Heart left ventricle (tissue), 16 donors: Measurements from ENCODE around the gene PYGM. TPM values are rescaled to one million over a fixed set of nuclear protein-coding genes. Genes with fewer than 3 reads are reported as not detected.

Source experiments
- ATAC-seq, 4 donors: fragments of 200-7000 bp; cut with Tn5 transposase; one replicate each; pipeline ENCODE4 v1.9.1; 2020 to 2022; ENCODE audit warnings: moderate library complexity in 4 of 4, mild to moderate bottlenecking in 3 of 4, moderate number of reproducible peaks in 1 of 4
- DNase-seq, 5 donors: peaks; one replicate each; pipeline ENCODE4 v3.0.0-alpha.2; 2020
- H3K27ac ChIP-seq, 12 donors: fragments of 200-600 bp; sonication (generic) in 4 of 12; one replicate each; pipeline versions ENCODE4 v1.5.0 to v1.8.0; 2016 to 2022; ENCODE audit warnings: mild to moderate bottlenecking in 2 of 12
- H3K27me3 ChIP-seq, 9 donors: fragments of 200-600 bp; sonication (generic) in 2 of 9; one replicate each; pipeline versions ENCODE4 v1.5.1 to v1.8.0; 2016 to 2022; ENCODE audit warnings: mild to moderate bottlenecking in 3 of 9
- H3K36me3 ChIP-seq, 9 donors: fragments of 200-600 bp; sonication (generic) in 2 of 9; one replicate each; pipeline versions ENCODE4 v1.5.0 to v1.8.0; 2018 to 2022; ENCODE audit warnings: mild to moderate bottlenecking in 2 of 9
- H3K4me1 ChIP-seq, 12 donors: fragments of 200-600 bp; sonication (generic) in 4 of 12; one replicate each; pipeline versions ENCODE4 v1.5.0 to v1.8.0; 2016 to 2022; ENCODE audit warnings: mild to moderate bottlenecking in 3 of 12
- H3K4me3 ChIP-seq, 12 donors: fragments of 200-600 bp; sonication (generic) in 4 of 12; one replicate each; pipeline versions ENCODE4 v1.5.0 to v1.8.0; 2017 to 2022; ENCODE audit warnings: mild to moderate bottlenecking in 9 of 12, moderate library complexity in 4 of 12
- H3K9me3 ChIP-seq, 12 donors: fragments of 200-600 bp; sonication (generic) in 4 of 12; one replicate each; pipeline versions ENCODE4 v1.5.0 to v1.8.0; 2016 to 2022; ENCODE audit warnings: mild to moderate bottlenecking in 1 of 12
- POLR2A ChIP-seq, 2 donors: fragments of 450-650 bp; IDR thresholded peaks; one replicate each; pipeline ENCODE4 v1.6.1; 2017; ENCODE audit warnings: antibody characterized with exemption in 2 of 2, mild to moderate bottlenecking in 2 of 2, moderate library complexity in 2 of 2
- WGBS, 4 donors: extraction: QIAGEN DNeasy Blood & Tissue Kit in 2 of 4; methylation state at CpG; one replicate each; pipeline versions ENCODE4 v1.1.5 to v1.1.7; 2013 to 2018; 5-methylcytosine and 5-hydroxymethylcytosine counted together
- intact Hi-C, 10 donors: fragments of 100-400 bp; cut with DNase I; formaldehyde crosslinking; loops; one replicate each; pipeline versions ENCODE4 v1.11.1 to v1.14.2; 2022
- polyA plus RNA-seq, 2 donors: library from polyadenylated mRNA; stranded (reverse); fragments of 200-250 nt; gene quantifications; one replicate each; pipeline ENCODE4 v1.2.3, GENCODE V29; 2013
- total RNA-seq, 9 donors: library from RNA; depleted of rRNA in 2 of 9; stranded (reverse); fragments of >200 nt in 2 of 9; fragmentation: NEBNext Ultra II Directional in 3 of 9; extraction: Animal tissue kit (Norgen Biotek cat#: 25700) in 3 of 9; gene quantifications; one replicate each; pipeline versions ENCODE4 v1.1.0 to v1.2.4, GENCODE V29; 2016 to 2023
- TF ChIP-seq, protein P1 (sequence below), 12 donors: fragments of 200-600 bp; sonication (generic) in 4 of 12; IDR thresholded peaks; one replicate each; pipeline versions ENCODE4 v1.5.0 to v1.8.0; 2018 to 2022; ENCODE audit warnings: antibody characterized with exemption in 12 of 12, mild to moderate bottlenecking in 5 of 12
- donor health status: ischemic (EF 13 %, LVEDD 7.1; RV severe dilation, severe dysfunction).
- donor health status: healthy with polysubstance abuse.
- donor health status: DM: no; HTN: yes; CAD: no.
- donor health status: DM: no; HTN: no; CAD: no.
- donor health status: ischemic (EF 25% LVEDD 6.9; RV normal size, moderate dysfunction).
- donor health status: ischemic (EF 25% LVEDD 5.7; RV mildly dilated, moderate dysfunction).
- donor health status: healthy.
- donor health status: DM: yes; HTN: yes; CAD: no.
- donor health status: ischemic (EF 35%, LVEDD 5.7; RV mildly dilated, moderate dysfunction).
- donor health status: nonischemic (EF 11% LVEDD 7.7; RV severe dilation, severe dysfunction).
- donor health status: DM: yes; HTN: yes; CAD: no.
- donor health status: PGD.
- donor health status: ischemic (EF 29% LVEDD 5.4; RV normal size, mild dysfunction).
- donor health status: nonischemic (EF 23%, LVEDD 6.1; RV moderate dilation, normal function).

Gene PYGM
- total and polyA plus RNA-seq, 11 donors, result 10.3 to 167 (median 80.2) TPM

DNA sequence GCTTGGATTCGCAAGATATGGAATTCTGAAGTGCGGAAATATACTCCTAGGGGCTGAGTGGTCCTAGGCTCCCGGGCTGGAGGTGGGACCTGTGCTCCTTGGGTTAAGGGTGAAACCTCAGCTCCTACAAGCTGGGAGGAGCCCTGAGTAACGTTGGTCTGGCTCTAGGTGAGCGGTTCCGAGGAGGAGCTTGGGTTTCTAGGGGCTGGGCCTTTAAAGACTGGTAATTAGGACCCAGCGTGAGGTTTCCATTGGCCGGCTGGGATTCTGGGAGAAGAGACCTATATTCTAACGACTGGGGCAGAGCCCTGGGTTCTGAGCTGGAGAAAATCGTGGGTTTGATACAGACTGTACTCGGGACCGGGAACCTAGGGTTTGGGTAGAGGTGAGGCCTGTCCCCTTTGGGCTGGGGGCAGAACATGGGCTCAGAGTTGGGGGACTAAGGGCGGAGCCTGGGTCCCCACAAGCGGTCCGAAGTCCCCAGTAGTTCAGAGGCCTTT lies 44.1 kb upstream of the PYGM start:
- Histone ChIP-seq H3K36me3 (peaks cover 0 to 46% (median 21%) of the 10 kb centered on the region in 9 donors), H3K4me1 (peaks cover 5 to 47% (median 24%) of the 10 kb centered on the region in 12 donors), H3K9me3 (no peaks in the 10 kb centered on the region), H3K27ac (peak overlapping the region; percentile 36 to 97 (median 92)), H3K27me3 (no peaks in the 10 kb centered on the region), H3K4me3 (peak overlapping the region in 11 of 12 donors; percentile 52 to 89 (median 75))
- DNase-seq (no peak), ATAC-seq (peak in 3 of 4 donors; percentile 3 to 5 (median 3))
- WGBS, 4 donors, result 39 to 50% (median 41%) methylated on average over 15 of the region's 15 CpGs
- intact Hi-C loops, result no loop called here
- TF ChIP-seq, protein P1, sequence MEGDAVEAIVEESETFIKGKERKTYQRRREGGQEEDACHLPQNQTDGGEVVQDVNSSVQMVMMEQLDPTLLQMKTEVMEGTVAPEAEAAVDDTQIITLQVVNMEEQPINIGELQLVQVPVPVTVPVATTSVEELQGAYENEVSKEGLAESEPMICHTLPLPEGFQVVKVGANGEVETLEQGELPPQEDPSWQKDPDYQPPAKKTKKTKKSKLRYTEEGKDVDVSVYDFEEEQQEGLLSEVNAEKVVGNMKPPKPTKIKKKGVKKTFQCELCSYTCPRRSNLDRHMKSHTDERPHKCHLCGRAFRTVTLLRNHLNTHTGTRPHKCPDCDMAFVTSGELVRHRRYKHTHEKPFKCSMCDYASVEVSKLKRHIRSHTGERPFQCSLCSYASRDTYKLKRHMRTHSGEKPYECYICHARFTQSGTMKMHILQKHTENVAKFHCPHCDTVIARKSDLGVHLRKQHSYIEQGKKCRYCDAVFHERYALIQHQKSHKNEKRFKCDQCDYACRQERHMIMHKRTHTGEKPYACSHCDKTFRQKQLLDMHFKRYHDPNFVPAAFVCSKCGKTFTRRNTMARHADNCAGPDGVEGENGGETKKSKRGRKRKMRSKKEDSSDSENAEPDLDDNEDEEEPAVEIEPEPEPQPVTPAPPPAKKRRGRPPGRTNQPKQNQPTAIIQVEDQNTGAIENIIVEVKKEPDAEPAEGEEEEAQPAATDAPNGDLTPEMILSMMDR (IDR thresholded peaks at IDR 0.05), result no peak

DNA sequence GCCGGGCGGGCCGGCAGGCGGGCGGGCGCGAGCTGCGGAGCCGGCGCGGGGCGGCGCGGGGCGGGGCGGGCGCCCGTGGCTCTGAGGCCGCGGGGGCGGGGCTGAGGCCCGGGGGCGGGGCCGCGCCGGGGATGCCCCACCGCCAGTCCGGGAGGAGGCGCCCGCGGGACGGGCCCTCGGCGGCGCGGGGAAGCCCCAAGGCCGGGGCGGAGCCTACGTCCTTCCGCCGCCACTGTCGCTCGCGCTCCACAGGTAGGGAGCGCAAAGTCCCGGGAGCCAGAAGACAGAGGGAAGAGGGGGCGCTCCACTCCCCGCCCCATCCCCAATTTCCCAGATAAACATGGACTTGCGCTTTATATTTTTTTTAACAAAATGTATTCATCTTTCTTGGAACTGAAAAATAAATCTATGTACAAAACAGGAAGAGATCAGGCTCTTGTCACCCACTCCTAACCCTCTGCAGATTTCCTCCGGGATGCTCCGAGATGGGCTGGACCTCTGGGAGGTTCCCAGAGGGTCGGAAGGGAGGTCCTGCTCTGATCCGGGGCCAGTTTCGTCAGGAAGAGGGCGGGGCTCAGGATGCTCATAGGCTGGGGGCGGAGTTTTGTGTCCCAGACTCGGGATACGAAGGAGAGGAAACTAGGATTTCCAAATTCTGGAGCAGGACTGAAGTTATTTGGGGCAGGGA lies 43.5 kb upstream of the PYGM start, which contains the start of gene MAP4K2:
Gene MAP4K2, minus strand, starts transcription at position 57 of the 688 bp plus-strand sequence. CDS start 65 bp downstream, outside the sequence.
- 1% methylated on average over 19 to 58 of the region's 58 CpGs for WGBS, 4 donors
- H3K4me3 ChIP-seq, result peak within 1 kb of the TSS; percentile 35 to 89 (median 71)
- TF ChIP-seq, protein P1 (IDR thresholded peaks at IDR 0.05), result peak in 9 of 12 donors; percentile 6 to 55 (median 33)
- peak in 1 of 2 donors; percentile 45 for TF ChIP-seq POLR2A (IDR thresholded peaks at IDR 0.05)
- ATAC-seq (peak; percentile 70 to 89 (median 84)), DNase-seq (peak; percentile 90 to 94 (median 93))
- no peaks in the 10 kb centered on the region for H3K9me3 ChIP-seq
- peaks cover 5 to 47% (median 24%) of the 10 kb centered on the region in 12 donors for H3K4me1 ChIP-seq
- H3K27ac ChIP-seq, result peak within 1 kb of the TSS; percentile 78 to 97 (median 92)
- H3K27me3 ChIP-seq, result no peaks in the 10 kb centered on the region
- H3K36me3 ChIP-seq, result peaks cover 0 to 47% (median 24%) of the 10 kb centered on the region in 9 donors
- intact Hi-C loops, result no loop called here

DNA sequence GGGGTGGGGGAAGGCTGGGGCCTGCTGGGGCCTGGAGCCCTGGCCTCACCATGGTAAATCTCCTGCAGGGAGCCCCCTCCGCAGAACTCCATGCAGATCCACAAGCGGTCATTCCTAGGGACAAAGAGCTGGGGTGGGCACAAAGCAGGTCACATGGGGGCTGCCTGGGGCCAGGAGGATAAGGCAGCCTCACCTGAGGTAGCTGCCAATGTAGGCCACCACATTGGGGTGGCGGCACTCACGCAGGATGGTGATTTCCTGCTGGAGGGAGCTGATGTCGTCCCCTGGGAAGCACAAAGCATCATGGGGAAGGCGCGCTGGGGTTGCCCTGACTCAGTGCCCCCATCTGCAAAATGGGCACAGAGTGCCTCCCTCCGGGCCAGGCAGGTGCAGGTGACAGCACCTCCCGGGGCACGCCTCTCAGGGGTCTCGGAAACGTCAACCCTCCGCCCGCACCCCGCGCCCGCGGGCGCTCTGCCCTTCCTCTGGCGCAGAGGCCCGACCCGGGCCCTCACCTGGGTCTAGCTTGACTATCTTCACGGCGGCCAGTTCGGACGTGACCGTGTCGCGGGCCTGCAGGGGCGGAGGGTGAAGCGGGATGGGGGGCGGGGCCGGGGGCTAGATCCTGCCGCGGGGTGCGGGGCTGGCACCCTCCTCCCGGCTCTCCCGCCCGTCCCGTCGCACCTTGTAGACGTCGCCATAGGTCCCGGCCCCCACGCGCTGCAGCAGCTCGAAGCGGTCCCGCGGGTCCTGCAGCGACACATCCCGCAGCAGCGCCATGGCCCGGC lies 42.8 kb upstream of the PYGM start:
- TF ChIP-seq, protein P1 (IDR thresholded peaks at IDR 0.05), result no peak
- no peak for TF ChIP-seq POLR2A (IDR thresholded peaks at IDR 0.05)
- H3K27ac ChIP-seq, result peak overlapping the region; percentile 49 to 95 (median 91)
- ATAC-seq, result peak in 1 of 4 donors; percentile 1
- intact Hi-C loops, result no loop called here
- H3K36me3 ChIP-seq, result peaks cover 0 to 39% (median 21%) of the 10 kb centered on the region in 9 donors
- H3K4me1 ChIP-seq, result peaks cover 5 to 47% (median 24%) of the 10 kb centered on the region in 12 donors
- H3K27me3 ChIP-seq, result no peaks in the 10 kb centered on the region
- H3K4me3 ChIP-seq, result peak overlapping the region; percentile 35 to 89 (median 71)
- no peaks in the 10 kb centered on the region for H3K9me3 ChIP-seq
- 7 to 14% (median 11%) methylated on average over 21 to 54 of the region's 54 CpGs for WGBS, 4 donors
- no peak for DNase-seq
